RWPE1 (cell line): ENCODE data around the gene NIPAL3.
A peak's percentile ranks its signal among the peaks of the same experiment; 100 is the strongest.

ENCODE experiments used
- CTCF ChIA-PET: fragments of 350-600 bp; sonication (Branson Sonifier 250); formaldehyde crosslinking; extraction: SDS; loops from one replicate; lab custom pipeline; 2021; lab: Yijun Ruan, JAX
- POLR2A ChIA-PET: fragments of 400-600 bp; formaldehyde crosslinking; extraction: SDS; loops from one replicate; lab custom pipeline; 2020; ENCODE audit warnings: antibody characterized with exemption; ENCODE audit not compliant: low non-redundant PET; lab: Yijun Ruan, JAX
- DNase-seq: peaks from one replicate; pipeline ENCODE4 v3.0.0; 2012; ENCODE audit warnings: low spot score
- H3K27ac ChIP-seq: fragments of 450-650 bp; 2 replicates; pipeline ENCODE4 v1.5.1; 2017
- TF ChIP-seq, protein P1 (sequence below): fragments of 450-650 bp; conservative IDR thresholded peaks from 2 replicates; pipeline ENCODE4 v1.5.1; 2017; ENCODE audit warnings: low read depth, mild to moderate bottlenecking

The NIPAL3 gene

DNA sequence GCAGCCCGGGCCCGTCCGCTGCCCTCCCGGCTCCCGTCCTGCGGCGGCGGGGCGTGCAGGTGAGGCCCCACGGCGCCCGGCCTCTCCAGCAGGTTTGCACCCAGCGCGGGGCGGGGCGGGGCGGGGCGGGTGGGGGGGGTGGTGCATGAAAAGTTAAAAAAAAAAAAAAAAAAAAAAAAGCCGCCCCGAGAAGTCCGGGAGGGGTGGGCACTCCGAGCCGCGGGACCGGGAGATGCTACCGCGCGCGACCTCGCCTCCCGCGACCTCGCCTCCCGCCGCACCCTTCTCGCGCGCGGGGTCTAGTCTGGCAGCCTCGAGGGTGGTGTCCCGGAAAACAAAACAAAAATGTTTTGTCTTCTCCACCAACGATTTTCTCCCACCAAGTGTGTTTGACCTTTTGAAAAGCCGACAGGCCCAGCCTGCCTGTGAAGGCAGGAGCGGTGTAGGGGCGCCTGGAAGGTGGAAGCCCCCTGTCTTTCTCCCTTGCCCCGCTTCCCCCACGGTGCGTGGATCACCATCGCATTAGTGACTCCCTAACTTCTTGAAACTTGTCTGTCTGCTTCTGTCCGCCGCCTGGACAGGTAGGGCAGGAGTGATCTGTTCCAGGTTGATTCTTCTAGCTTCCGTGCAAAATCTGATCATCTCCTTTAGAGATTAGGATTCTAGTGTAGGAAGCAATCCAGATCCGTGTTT lies 87.6 kb downstream of the NIPAL3 start:
- TF ChIP-seq, protein P1, sequence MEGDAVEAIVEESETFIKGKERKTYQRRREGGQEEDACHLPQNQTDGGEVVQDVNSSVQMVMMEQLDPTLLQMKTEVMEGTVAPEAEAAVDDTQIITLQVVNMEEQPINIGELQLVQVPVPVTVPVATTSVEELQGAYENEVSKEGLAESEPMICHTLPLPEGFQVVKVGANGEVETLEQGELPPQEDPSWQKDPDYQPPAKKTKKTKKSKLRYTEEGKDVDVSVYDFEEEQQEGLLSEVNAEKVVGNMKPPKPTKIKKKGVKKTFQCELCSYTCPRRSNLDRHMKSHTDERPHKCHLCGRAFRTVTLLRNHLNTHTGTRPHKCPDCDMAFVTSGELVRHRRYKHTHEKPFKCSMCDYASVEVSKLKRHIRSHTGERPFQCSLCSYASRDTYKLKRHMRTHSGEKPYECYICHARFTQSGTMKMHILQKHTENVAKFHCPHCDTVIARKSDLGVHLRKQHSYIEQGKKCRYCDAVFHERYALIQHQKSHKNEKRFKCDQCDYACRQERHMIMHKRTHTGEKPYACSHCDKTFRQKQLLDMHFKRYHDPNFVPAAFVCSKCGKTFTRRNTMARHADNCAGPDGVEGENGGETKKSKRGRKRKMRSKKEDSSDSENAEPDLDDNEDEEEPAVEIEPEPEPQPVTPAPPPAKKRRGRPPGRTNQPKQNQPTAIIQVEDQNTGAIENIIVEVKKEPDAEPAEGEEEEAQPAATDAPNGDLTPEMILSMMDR: no peak
- ChIA-PET POLR2A (interaction anchor here (0.8 kb wide), 1 partner anchor 13 kb away, joined by 4 read pairs; no protein-coding TSS in a partner anchor), CTCF (no interaction called here)
- peak overlapping the region; percentile 82 for H3K27ac ChIP-seq
- DNase-seq: peak; percentile 32

DNA sequence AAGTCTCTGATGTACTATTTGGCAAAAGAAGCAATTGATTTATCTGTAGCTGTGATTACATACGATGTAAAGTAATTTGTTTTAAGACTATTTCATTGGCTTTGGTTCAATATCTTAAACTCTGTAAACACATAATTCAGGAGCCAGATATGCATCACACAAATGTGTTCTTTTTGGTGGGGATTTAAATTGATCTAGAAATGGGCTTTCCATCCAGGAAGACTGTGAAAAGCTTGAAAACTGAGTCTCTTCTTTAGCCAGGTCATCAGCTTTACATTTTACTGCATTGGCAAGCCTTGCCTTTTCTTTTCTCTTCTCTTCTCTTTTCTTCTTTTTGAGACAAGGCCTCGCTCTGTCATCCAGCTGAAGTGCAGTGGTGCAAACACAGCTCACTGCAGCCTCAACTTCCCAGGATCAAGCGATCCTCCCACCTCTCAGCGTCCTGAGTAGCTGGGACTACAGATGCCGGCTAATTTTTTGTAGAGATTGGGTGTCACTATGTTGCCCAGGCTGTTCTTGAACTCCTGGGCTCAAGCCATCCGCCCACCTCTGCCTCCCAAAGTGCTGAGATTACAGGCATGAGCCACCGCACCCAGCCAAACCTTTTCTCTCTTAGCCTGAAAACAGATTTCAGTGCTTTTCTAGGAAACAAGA lies 88.4 kb downstream of the NIPAL3 start:
- DNase-seq: no peak
- H3K27ac ChIP-seq: no peak overlapping the region
- POLR2A ChIA-PET: no interaction called here
- TF ChIP-seq, protein P1: no peak
- CTCF ChIA-PET: interaction anchor here (0.6 kb wide), 1 partner anchor 436 kb away, joined by 8 read pairs; no protein-coding TSS in a partner anchor

DNA sequence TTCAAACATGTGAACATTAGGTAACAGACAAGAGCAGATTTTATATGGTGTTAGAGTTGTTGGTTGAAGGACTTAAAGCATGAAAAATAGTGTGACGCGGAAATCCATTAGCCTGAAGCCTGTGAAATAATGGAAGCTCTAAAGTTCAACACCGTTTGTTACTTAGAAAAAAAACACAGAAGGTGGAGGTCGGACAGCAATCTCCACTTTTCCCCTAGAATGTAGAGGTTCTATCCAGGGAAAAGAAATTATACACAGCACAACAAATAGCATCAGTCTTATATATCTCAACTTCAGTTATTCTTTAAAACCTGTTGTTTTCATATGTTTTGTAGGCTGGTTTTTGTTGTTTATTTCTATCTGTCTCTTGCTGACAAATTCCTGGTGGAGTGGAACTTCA lies 89.0 kb downstream of the NIPAL3 start:
- H3K27ac ChIP-seq: no peak overlapping the region
- POLR2A ChIA-PET: no interaction called here
- TF ChIP-seq, protein P1: no peak
- CTCF ChIA-PET: interaction anchor here (0.6 to 0.7 kb wide), 3 partner anchors 82 to 437 kb away, joined by 3 to 8 read pairs (median 4); no protein-coding TSS in a partner anchor
- DNase-seq: no peak

DNA sequence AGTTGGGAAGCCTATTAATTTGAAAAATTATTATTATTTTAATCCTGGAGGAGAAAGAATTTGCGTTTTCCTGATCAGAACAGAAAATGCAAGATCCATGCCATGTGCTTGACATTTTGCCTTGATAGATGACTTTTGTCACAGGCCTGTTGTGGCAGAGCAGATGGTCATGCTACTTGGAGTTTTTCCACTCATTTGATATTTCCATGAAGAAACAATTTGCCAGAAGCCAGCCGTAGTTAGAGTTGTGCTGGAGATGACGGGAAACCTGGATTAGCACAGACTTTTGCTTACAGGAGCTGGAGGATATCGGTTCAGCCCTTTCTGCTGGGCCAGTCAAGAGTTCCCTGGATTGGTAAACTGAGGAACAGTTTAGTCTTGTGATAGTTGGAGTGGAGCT lies 90.2 kb downstream of the NIPAL3 start:
- ChIA-PET CTCF (interaction anchor here (0.6 kb wide), 1 partner anchor 226 kb away, joined by 4 read pairs; no protein-coding TSS in a partner anchor), POLR2A (no interaction called here)
- no peak overlapping the region for H3K27ac ChIP-seq
- TF ChIP-seq, protein P1: no peak
- DNase-seq: no peak

DNA sequence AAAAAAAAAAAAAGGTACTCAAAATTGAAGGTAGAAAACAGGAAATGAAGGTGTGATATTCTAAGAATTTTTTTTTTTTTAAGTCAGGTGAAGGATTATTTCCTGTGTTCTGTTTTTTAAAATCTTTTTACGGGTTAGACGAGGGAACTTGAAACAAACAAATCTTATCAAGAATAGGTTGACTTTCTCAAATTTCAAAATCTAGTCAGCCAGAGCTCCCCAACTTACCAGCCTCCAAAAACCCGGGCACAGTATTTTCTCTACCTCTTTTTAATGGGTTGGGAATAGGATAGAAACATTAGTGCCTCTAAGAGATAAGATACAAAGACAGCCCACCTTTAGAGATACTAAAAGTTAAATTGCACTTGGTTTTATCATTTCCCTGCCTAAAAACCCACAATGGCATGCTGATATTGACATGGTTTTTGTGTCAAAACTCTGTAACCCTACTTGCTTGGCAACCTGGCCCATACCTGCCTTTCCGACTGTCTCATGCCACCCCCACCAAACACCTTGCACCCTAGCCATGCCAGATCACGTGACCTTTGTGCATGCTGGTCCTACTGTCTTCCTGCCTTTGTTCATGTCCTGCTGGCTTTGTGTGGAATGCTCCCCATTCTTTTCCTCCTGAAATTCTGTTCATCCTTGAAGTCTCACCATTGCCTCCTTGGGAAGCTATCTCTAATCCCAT lies 91.2 kb downstream of the NIPAL3 start:
- no peak overlapping the region for H3K27ac ChIP-seq
- CTCF ChIA-PET: no interaction called here
- POLR2A ChIA-PET: no interaction called here
- TF ChIP-seq, protein P1: no peak
- DNase-seq: no peak

DNA sequence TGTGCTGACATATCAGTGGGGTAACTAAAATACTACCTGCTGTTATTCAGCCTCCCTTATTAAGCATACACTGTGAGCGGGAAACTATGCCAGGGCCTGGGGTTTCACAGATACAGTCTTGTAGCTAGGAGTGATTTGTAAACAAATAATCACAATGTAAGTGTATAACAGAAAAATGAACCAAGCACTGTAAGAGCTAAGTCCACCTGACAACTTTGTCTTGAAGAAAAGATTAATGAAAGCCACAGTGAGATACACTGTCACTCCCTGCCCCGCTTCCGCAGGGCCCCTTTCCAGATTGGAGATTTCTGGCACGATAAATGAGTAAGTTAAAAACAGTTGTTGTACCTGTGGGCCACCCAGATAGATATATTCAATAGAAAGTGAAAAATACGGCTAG lies 91.8 kb downstream of the NIPAL3 start:
- TF ChIP-seq, protein P1: no peak
- CTCF ChIA-PET: no interaction called here
- no peak for DNase-seq
- POLR2A ChIA-PET: no interaction called here
- H3K27ac ChIP-seq: no peak overlapping the region
